ENCODE data around the gene DSCAM.
"Not testable (repeated sequence)": the region's sequence is repeated elsewhere in the genome, so short reads cannot be mapped to it uniquely, and the experiment has no call there.

Gene DSCAM

GRCh38 chr21:40512590-40512989 is 334.4 kb downstream of the DSCAM start:
- DNase-seq, result peak; percentile 30

- no peak for DNase-seq
Observed at GRCh38 chr21:40507978-40508377, 339.0 kb downstream of the DSCAM start.

GRCh38 chr21:40505681-40506080 is 341.3 kb downstream of the DSCAM start:
- DNase-seq, result no peak

GRCh38 chr21:40505244-40505643 is 341.7 kb downstream of the DSCAM start:
- DNase-seq, result no peak

- DNase-seq, result no peak
Observed at GRCh38 chr21:40504825-40505224, 342.1 kb downstream of the DSCAM start.

- no peak for DNase-seq
Observed at GRCh38 chr21:40496116-40496515, 350.8 kb downstream of the DSCAM start.

GRCh38 chr21:40490408-40490807 is 356.6 kb downstream of the DSCAM start:
- DNase-seq, result no peak

GRCh38 chr21:40489001-40489400 is 358.0 kb downstream of the DSCAM start:
- DNase-seq, result no peak

- no peak for DNase-seq
Observed at GRCh38 chr21:40481764-40482163, 365.2 kb downstream of the DSCAM start.

- DNase-seq, result no peak
Observed at GRCh38 chr21:40474513-40474912, 372.4 kb downstream of the DSCAM start.

GRCh38 chr21:40472013-40472412 is 374.9 kb downstream of the DSCAM start:
- no peak for DNase-seq

- DNase-seq, result no peak
Observed at GRCh38 chr21:40471103-40471502, 375.9 kb downstream of the DSCAM start.

- DNase-seq, result no peak
Observed at GRCh38 chr21:40466893-40467483, 380.0 kb downstream of the DSCAM start.

- no peak for DNase-seq
Observed at GRCh38 chr21:40465382-40465781, 381.6 kb downstream of the DSCAM start.

GRCh38 chr21:40463176-40463575 is 383.8 kb downstream of the DSCAM start:
- DNase-seq, result no peak

- no peak for DNase-seq
Observed at GRCh38 chr21:40461008-40461407, 385.9 kb downstream of the DSCAM start.

GRCh38 chr21:40457741-40458140 is 389.2 kb downstream of the DSCAM start:
- DNase-seq, result no peak

- no peak for DNase-seq
Observed at GRCh38 chr21:40454057-40454456, 392.9 kb downstream of the DSCAM start.

- no peak for DNase-seq
Observed at GRCh38 chr21:40453183-40453582, 393.8 kb downstream of the DSCAM start.

GRCh38 chr21:40452548-40452947 is 394.4 kb downstream of the DSCAM start:
- no peak for DNase-seq

GRCh38 chr21:40447016-40447415 is 399.9 kb downstream of the DSCAM start:
- DNase-seq, result no peak

GRCh38 chr21:40445349-40445921 is 401.5 kb downstream of the DSCAM start:
- DNase-seq, result no peak

- not testable (repeated sequence) for DNase-seq
Observed at GRCh38 chr21:40439581-40439980, 407.4 kb downstream of the DSCAM start.

- DNase-seq, result no peak
Observed at GRCh38 chr21:40438616-40439015, 408.3 kb downstream of the DSCAM start.

GRCh38 chr21:40436261-40436660 is 410.7 kb downstream of the DSCAM start:
- DNase-seq, result no peak

All from activated CD4-positive, alpha-beta T cell treated with anti-CD3 and anti-CD28 coated beads for 48 hours (primary cell).